Stimulated activated CD4-positive, alpha-beta T cell treated with anti-CD3 and anti-CD28 coated beads, Interleukin-12 subunit alpha, Interleukin-12 subunit beta, amount 100 ng/mL, for 24 hours (primary cell): ENCODE data around the gene TTC34.

Experiments
- DNase-seq, 2 experiments: peaks; one replicate each; pipeline ENCODE4 v3.0.0-alpha.2; 2020; ENCODE audit warnings: low read depth in 2 of 2

TTC34 gene

GRCh38 chr1:2604844-2605508, 196.5 kb downstream of the TTC34 start:
- DNase-seq, result no peak

- DNase-seq, result no peak
Measured at GRCh38 chr1:2604156-2604843, 197.2 kb downstream of the TTC34 start.

GRCh38 chr1:2603521-2604155, 197.9 kb downstream of the TTC34 start:
- no peak for DNase-seq

- DNase-seq, result no peak
Measured at GRCh38 chr1:2602866-2603520, 198.5 kb downstream of the TTC34 start.

- no peak for DNase-seq
Measured at GRCh38 chr1:2602311-2602835, 199.1 kb downstream of the TTC34 start.

GRCh38 chr1:2601721-2602303, 199.7 kb downstream of the TTC34 start:
- DNase-seq, result no peak

GRCh38 chr1:2598329-2598931, 203.1 kb downstream of the TTC34 start:
- no peak for DNase-seq

GRCh38 chr1:2597441-2598328, 203.8 kb downstream of the TTC34 start:
- DNase-seq, result no peak

- no peak for DNase-seq
Measured at GRCh38 chr1:2596530-2597333, 204.8 kb downstream of the TTC34 start.

GRCh38 chr1:2595812-2596529, 205.5 kb downstream of the TTC34 start:
- no peak for DNase-seq

- DNase-seq, result no peak
Measured at GRCh38 chr1:2595261-2595811, 206.2 kb downstream of the TTC34 start.

- DNase-seq, result no peak
Measured at GRCh38 chr1:2594641-2595131, 206.8 kb downstream of the TTC34 start.

- DNase-seq, result no peak
Measured at GRCh38 chr1:2594001-2594640, 207.4 kb downstream of the TTC34 start.

- DNase-seq, result no peak
Measured at GRCh38 chr1:2593251-2593878, 208.1 kb downstream of the TTC34 start.

- no peak for DNase-seq
Measured at GRCh38 chr1:2592672-2593071, 208.8 kb downstream of the TTC34 start.

GRCh38 chr1:2591581-2592261, 209.8 kb downstream of the TTC34 start:
- no peak for DNase-seq

- no peak for DNase-seq
Measured at GRCh38 chr1:2591233-2591580, 210.3 kb downstream of the TTC34 start.
